ENCODE data around the gene SUFU. TPM values are rescaled to one million over a fixed set of nuclear protein-coding genes. Genes with fewer than 3 reads are reported as not detected.

Gene SUFU
- total and polyA plus RNA-seq, 8 donors = 0.29 to 26.3 (median 3.7) TPM

GRCh38 chr10:102583435-102584417 is 80.0 kb downstream of the SUFU start:
- peak; percentile 90 to 96 for DNase-seq
- Histone ChIP-seq H3K9me3 (no peaks in the 10 kb centered on the region), H3K4me3 (no peak overlapping the region), H3K27ac (no peak overlapping the region), H3K27me3 (no peaks in the 10 kb centered on the region), H3K4me1 (peaks cover 0 to 36% (median 25%) of the 10 kb centered on the region in 4 donors), H3K36me3 (no peaks in the 10 kb centered on the region)
- peak in 5 of 7 experiments; percentile 78 to 87 (median 82) for TF ChIP-seq CTCF (IDR thresholded peaks at IDR 0.05)
- peak in 1 of 3 donors; percentile 43 for TF ChIP-seq POLR2AphosphoS5 (IDR thresholded peaks at IDR 0.05)
- TF ChIP-seq EP300 (IDR thresholded peaks at IDR 0.05) = no peak
- 31 to 38% (median 34%) methylated on average over 11 of the region's 11 CpGs for WGBS, 5 donors
- intact Hi-C loops (cut with DNase I; ENCODE audit: low total_unique reads) = loop anchor here (5.0 kb wide), 1 partner anchor 76 kb away; no protein-coding TSS in a partner anchor

GRCh38 chr10:102585026-102585425 is 81.3 kb downstream of the SUFU start:
- intact Hi-C loops (cut with DNase I; ENCODE audit: low total_unique reads) = no loop called here
- H3K4me1 ChIP-seq = peaks cover 0 to 33% (median 17%) of the 10 kb centered on the region in 4 donors
- H3K27ac ChIP-seq = no peak overlapping the region
- no peaks in the 10 kb centered on the region for H3K27me3 ChIP-seq
- no peak for DNase-seq
- H3K9me3 ChIP-seq = no peaks in the 10 kb centered on the region
- TF ChIP-seq CTCF (IDR thresholded peaks at IDR 0.05) = no peak
- no peak for TF ChIP-seq POLR2A (IDR thresholded peaks at IDR 0.05)
- TF ChIP-seq EP300 (IDR thresholded peaks at IDR 0.05) = no peak
- no peak for TF ChIP-seq POLR2AphosphoS5 (IDR thresholded peaks at IDR 0.05)
- WGBS, 5 donors = 73 to 93% (median 83%) methylated on average over 1 of the region's 1 CpG
- H3K4me3 ChIP-seq = no peak overlapping the region
- H3K36me3 ChIP-seq = no peaks in the 10 kb centered on the region

- Histone ChIP-seq H3K36me3 (no peaks in the 10 kb centered on the region), H3K9me3 (no peaks in the 10 kb centered on the region), H3K4me1 (peaks cover 0 to 20% (median 6%) of the 10 kb centered on the region in 4 donors), H3K27ac (no peak overlapping the region), H3K4me3 (no peak overlapping the region), H3K27me3 (no peaks in the 10 kb centered on the region)
- DNase-seq = no peak
- WGBS, 5 donors = 90 to 96% (median 95%) methylated on average over 1 of the region's 1 CpG
- intact Hi-C loops (cut with DNase I; ENCODE audit: low total_unique reads) = no loop called here
- no peak for TF ChIP-seq CTCF (IDR thresholded peaks at IDR 0.05)
- no peak for TF ChIP-seq POLR2AphosphoS5 (IDR thresholded peaks at IDR 0.05)
- no peak for TF ChIP-seq EP300 (IDR thresholded peaks at IDR 0.05)
- TF ChIP-seq POLR2A (IDR thresholded peaks at IDR 0.05) = no peak
Observed at GRCh38 chr10:102586858-102587257, 83.1 kb downstream of the SUFU start.

- no peak overlapping the region for H3K4me3 ChIP-seq
- H3K27me3 ChIP-seq = no peaks in the 10 kb centered on the region
- intact Hi-C loops (cut with DNase I; ENCODE audit: low total_unique reads) = no loop called here
- TF ChIP-seq POLR2A (IDR thresholded peaks at IDR 0.05) (no peak), CTCF (IDR thresholded peaks at IDR 0.05) (no peak), EP300 (IDR thresholded peaks at IDR 0.05) (no peak), POLR2AphosphoS5 (IDR thresholded peaks at IDR 0.05) (no peak)
- H3K4me1 ChIP-seq = peaks cover 0 to 9% (median 6%) of the 10 kb centered on the region in 4 donors
- peaks cover 0 to 6% (median 5%) of the 10 kb centered on the region in 4 donors for H3K36me3 ChIP-seq
- WGBS, 5 donors = 82 to 100% (median 96%) methylated on average over 1 of the region's 1 CpG
- no peak overlapping the region for H3K27ac ChIP-seq
- H3K9me3 ChIP-seq = no peaks in the 10 kb centered on the region
- no peak for DNase-seq
Observed at GRCh38 chr10:102588875-102589274, 85.1 kb downstream of the SUFU start.

All from stomach (tissue), 9 donors.